Hindlimb muscle (tissue), 1 donor: ENCODE measurements around the gene SIRT3. TPM values are rescaled to one million over a fixed set of nuclear protein-coding genes. Genes with fewer than 3 reads are reported as not detected.

Source experiments
- polyA plus RNA-seq: library from polyadenylated mRNA; unstranded; fragments of 120-200 nt; gene quantifications from one replicate; pipeline ENCODE4 v1.2.1, GENCODE V29; 2013; ENCODE audit not compliant: insufficient read length

Gene SIRT3
- polyA plus RNA-seq, 1 donor, result 25.5 TPM

Other genes with a start within 250 kb of the SIRT3 start
- gene SCGB1C1, start 43.3 kb downstream of the SIRT3 start, polyA plus RNA-seq, result not detected
- gene BET1L, start 28.9 kb downstream of the SIRT3 start, polyA plus RNA-seq, result 35.6 TPM
- gene RIC8A, start 28.6 kb downstream of the SIRT3 start, polyA plus RNA-seq, result 71.3 TPM
- gene PSMD13, start 634 bp upstream of the SIRT3 start, polyA plus RNA-seq, result 87.5 TPM
- not detected for gene NLRP6, start 42.1 kb upstream of the SIRT3 start, polyA plus RNA-seq
- gene PGGHG, start 52.8 kb upstream of the SIRT3 start, polyA plus RNA-seq, result 15.6 TPM
- not detected for gene IFITM5, start 63.2 kb upstream of the SIRT3 start, polyA plus RNA-seq
- 79.2 TPM for gene IFITM2, start 71.5 kb upstream of the SIRT3 start, polyA plus RNA-seq
- 30.5 TPM for gene IFITM1, start 77.7 kb upstream of the SIRT3 start, polyA plus RNA-seq
- gene IFITM3, start 84.5 kb upstream of the SIRT3 start, polyA plus RNA-seq, result 368 TPM
- 12.4 TPM for gene B4GALNT4, start 133.2 kb upstream of the SIRT3 start, polyA plus RNA-seq
- 0.36 TPM for gene PKP3, start 157.9 kb upstream of the SIRT3 start, polyA plus RNA-seq
- 19.1 TPM for gene SIGIRR, start 178.7 kb upstream of the SIRT3 start, polyA plus RNA-seq
- gene ANO9, start 205.7 kb upstream of the SIRT3 start, polyA plus RNA-seq, result 0.53 TPM
- 41.6 TPM for gene PTDSS2, start 213.9 kb upstream of the SIRT3 start, polyA plus RNA-seq